Stimulated activated CD8-positive, alpha-beta memory T cell treated with anti-CD3 and anti-CD28 coated beads, Interleukin-15, amount 100 ng/mL, for 24 hours (primary cell): ENCODE results near the gene DNM1.
A peak's percentile ranks its signal among the peaks of the same experiment; 100 is the strongest.
"Not testable (repeated sequence)": the region's sequence is repeated elsewhere in the genome, so short reads cannot be mapped to it uniquely, and the experiment has no call there.

Experiments used
- DNase-seq: peaks from one replicate; pipeline ENCODE4 v3.0.0-alpha.2; 2020; ENCODE audit warnings: low read depth

The DNM1 gene

GRCh38 chr9:128178806-128179431 is 24.3 kb upstream of the DNM1 start:
- DNase-seq, result no peak

GRCh38 chr9:128180001-128180400 is 23.2 kb upstream of the DNM1 start:
- no peak for DNase-seq

- DNase-seq, result no peak
Observed at GRCh38 chr9:128180447-128180846, 22.7 kb upstream of the DNM1 start.

GRCh38 chr9:128181480-128181879 is 21.7 kb upstream of the DNM1 start:
- not testable (repeated sequence) for DNase-seq

- DNase-seq, result no peak
Observed at GRCh38 chr9:128182893-128183588, 20.1 kb upstream of the DNM1 start.

GRCh38 chr9:128185979-128186965 is 16.9 kb upstream of the DNM1 start:
- DNase-seq, result no peak

GRCh38 chr9:128187361-128187760 is 15.8 kb upstream of the DNM1 start:
- no peak for DNase-seq

- DNase-seq, result no peak
Observed at GRCh38 chr9:128188209-128188608, 15.0 kb upstream of the DNM1 start.

GRCh38 chr9:128190013-128190412 is 13.2 kb upstream of the DNM1 start:
- DNase-seq, result no peak

GRCh38 chr9:128190516-128191405 is 12.4 kb upstream of the DNM1 start:
- DNase-seq, result no peak

- DNase-seq, result peak; percentile 60
Observed at GRCh38 chr9:128191406-128192046, 11.7 kb upstream of the DNM1 start, which contains the start of gene CIZ1. Gene CIZ1 (minus strand): TSS chr9:128191572. CDS start chr9:128190857, 715 bp downstream.

- no peak for DNase-seq
Observed at GRCh38 chr9:128192601-128193371, 10.4 kb upstream of the DNM1 start.

GRCh38 chr9:128193469-128194096 is 9.6 kb upstream of the DNM1 start:
- no peak for DNase-seq

- DNase-seq, result no peak
Observed at GRCh38 chr9:128201441-128202369, 1.5 kb upstream of the DNM1 start.

- DNase-seq, result no peak
Observed at GRCh38 chr9:128202648-128203023, 543 bp upstream of the DNM1 start.

- no peak for DNase-seq
Observed at GRCh38 chr9:128203707-128204551, 750 bp downstream of the DNM1 start.

- no peak for DNase-seq
Observed at GRCh38 chr9:128204858-128205257, 1.7 kb downstream of the DNM1 start.
